ENCODE results near the gene ISM1. TPM values are rescaled to one million over a fixed set of nuclear protein-coding genes. Genes with fewer than 3 reads are reported as not detected.

The ISM1 gene
- total RNA-seq, 1 donor from 2014 or later, result not detected

GRCh38 chr20:13260650-13261279 is 39.7 kb downstream of the ISM1 start:
- TF ChIP-seq CTCF (IDR thresholded peaks at IDR 0.05; ENCODE audit: insufficient read depth, low read length, severe bottlenecking), result no peak
- DNase-seq (ENCODE audit: low read depth), result no peak
- FAIRE-seq, result no peak

GRCh38 chr20:13261460-13262301 is 40.6 kb downstream of the ISM1 start:
- H3K27me3 ChIP-seq (ENCODE audit: control insufficient read depth, insufficient read depth, low read length), result no peaks in the 10 kb centered on the region
- peak; percentile 40 for DNase-seq (ENCODE audit: low read depth)
- H3K4me3 ChIP-seq (ENCODE audit: low read depth, low read length), result no peak overlapping the region
- H3K36me3 ChIP-seq (ENCODE audit: control insufficient read depth, insufficient read depth, low read length), result no peaks in the 10 kb centered on the region
- TF ChIP-seq CTCF (IDR thresholded peaks at IDR 0.05; ENCODE audit: insufficient read depth, low read length, severe bottlenecking), result peak; percentile 85
- no peak for FAIRE-seq

More at GRCh38 chr20:13260650-13261279, 39.7 kb downstream of the ISM1 start:
- Histone ChIP-seq H3K4me3 (ENCODE audit: low read depth, low read length) (no peak overlapping the region), H3K27me3 (ENCODE audit: control insufficient read depth, insufficient read depth, low read length) (no peaks in the 10 kb centered on the region), H3K36me3 (ENCODE audit: control insufficient read depth, insufficient read depth, low read length) (no peaks in the 10 kb centered on the region)

- Histone ChIP-seq H3K36me3 (ENCODE audit: control insufficient read depth, insufficient read depth, low read length) (no peaks in the 10 kb centered on the region), H3K4me3 (ENCODE audit: low read depth, low read length) (no peak overlapping the region), H3K27me3 (ENCODE audit: control insufficient read depth, insufficient read depth, low read length) (no peaks in the 10 kb centered on the region)
- TF ChIP-seq CTCF (IDR thresholded peaks at IDR 0.05; ENCODE audit: insufficient read depth, low read length, severe bottlenecking), result no peak
- DNase-seq (ENCODE audit: low read depth) (no peak), FAIRE-seq (no peak)
Measured at GRCh38 chr20:13262302-13262650, 41.2 kb downstream of the ISM1 start.

GRCh38 chr20:13262671-13263360 is 41.7 kb downstream of the ISM1 start:
- H3K27me3 ChIP-seq (ENCODE audit: control insufficient read depth, insufficient read depth, low read length), result no peaks in the 10 kb centered on the region
- DNase-seq (ENCODE audit: low read depth) (peak; percentile 42), FAIRE-seq (peak; percentile 43)
- H3K4me3 ChIP-seq (ENCODE audit: low read depth, low read length), result no peak overlapping the region
- TF ChIP-seq CTCF (IDR thresholded peaks at IDR 0.05; ENCODE audit: insufficient read depth, low read length, severe bottlenecking), result no peak
- H3K36me3 ChIP-seq (ENCODE audit: control insufficient read depth, insufficient read depth, low read length), result no peaks in the 10 kb centered on the region

GRCh38 chr20:13263451-13263850 is 42.4 kb downstream of the ISM1 start:
- TF ChIP-seq CTCF (IDR thresholded peaks at IDR 0.05; ENCODE audit: insufficient read depth, low read length, severe bottlenecking), result no peak
- FAIRE-seq (no peak), DNase-seq (ENCODE audit: low read depth) (no peak)
- Histone ChIP-seq H3K36me3 (ENCODE audit: control insufficient read depth, insufficient read depth, low read length) (no peaks in the 10 kb centered on the region), H3K27me3 (ENCODE audit: control insufficient read depth, insufficient read depth, low read length) (no peaks in the 10 kb centered on the region), H3K4me3 (ENCODE audit: low read depth, low read length) (no peak overlapping the region)

All from bronchial epithelial cell (primary cell).